Panc1 (cell line): ENCODE data around the gene MYRIP. TPM values are rescaled to one million over a fixed set of nuclear protein-coding genes. Genes with fewer than 3 reads are reported as not detected.

ENCODE experiments used
- ATAC-seq: fragments of 200-7000 bp; cut with Tn5 transposase; 2 replicates; pipeline ENCODE4 v1.9.1; 2020; ENCODE audit warnings: mild to moderate bottlenecking, moderate library complexity
- BruUV-seq: library from RNA; stranded (reverse); fragments of 400-500 nt; replicated peaks from 2 replicates; lab custom pipeline; 2021; lab: Mats Ljungman, UMichigan
- CTCF ChIA-PET: fragments of 300-600 bp; sonication (Branson Sonifier 250); formaldehyde crosslinking; loops from one replicate; lab custom pipeline; 2022; ENCODE audit warnings: antibody characterized with exemption; lab: Charles Lee
- POLR2A ChIA-PET: fragments of 300-600 bp; sonication (Branson Sonifier 250); formaldehyde crosslinking; loops from one replicate; lab custom pipeline; 2022; ENCODE audit warnings: antibody characterized with exemption; lab: Charles Lee
- DNase-seq: peaks from one replicate; pipeline ENCODE4 v3.0.0-alpha.2; 2010; ENCODE audit warnings: low read depth, low spot score
- H3K27ac ChIP-seq: 2 replicates; pipeline ENCODE4 v1.5.1; 2011; ENCODE audit warnings: mild to moderate bottlenecking, low read length, inconsistent platforms
- H3K27me3 ChIP-seq: fragments of 200-500 bp; sonication (Bioruptor generic); 2 replicates; pipeline ENCODE4 v1.6.0; 2014; ENCODE audit warnings: low read length, inconsistent platforms; ENCODE audit not compliant: control insufficient read depth, insufficient read depth
- H3K36me3 ChIP-seq: fragments of 200-500 bp; sonication (Bioruptor generic); 2 replicates; pipeline ENCODE4 v1.5.1; 2014; ENCODE audit warnings: inconsistent platforms, mild to moderate bottlenecking, low read length, moderate library complexity; ENCODE audit not compliant: control insufficient read depth, insufficient read depth
- H3K4me1 ChIP-seq: 2 replicates; pipeline ENCODE4 v1.5.1; 2011; ENCODE audit warnings: inconsistent platforms, mild to moderate bottlenecking, low read length, moderate library complexity; ENCODE audit not compliant: control insufficient read depth, insufficient read depth
- H3K4me3 ChIP-seq, 2 experiments: 2 replicates each; pipeline ENCODE4 v1.5.1; 2011 to 2012; ENCODE audit warnings: low read depth in 2 of 2, low read length in 2 of 2, mild to moderate bottlenecking in 2 of 2, inconsistent platforms in 1 of 2, moderate library complexity in 1 of 2
- H3K9me3 ChIP-seq: fragments of 200-500 bp; sonication (Bioruptor generic); 2 replicates; pipeline ENCODE4 v1.5.1; 2014; ENCODE audit warnings: low read depth, mild to moderate bottlenecking, inconsistent platforms, low read length, moderate library complexity; ENCODE audit not compliant: control insufficient read depth, insufficient read depth
- POLR2AphosphoS5 ChIP-seq: IDR thresholded peaks from 2 replicates; pipeline ENCODE4 v1.6.1; 2012; ENCODE audit warnings: mild to moderate bottlenecking, low read depth, low read length, moderate library complexity
- SIN3A ChIP-seq: IDR thresholded peaks from 2 replicates; pipeline ENCODE4 v1.6.1; 2012; ENCODE audit warnings: low read depth, mild to moderate bottlenecking, low read length, moderate library complexity, borderline replicate concordance; ENCODE audit not compliant: insufficient read depth
- TCF7L2 ChIP-seq: IDR thresholded peaks from 2 replicates; pipeline ENCODE4 v1.6.1; 2011; ENCODE audit warnings: mild to moderate bottlenecking, low read depth, low read length, inconsistent platforms
- in situ Hi-C: cut with HindIII; loops from 2 replicates; pipeline ENCODE4 v1.10.0; 2016; ENCODE audit warnings: low sequenced_read_pairs, low pct_unique_long_range_greater_than_20kb
- intact Hi-C: fragments of 100-400 bp; cut with micrococcal nuclease; formaldehyde crosslinking; loops from one replicate; pipeline ENCODE4 v1.10.0; 2022; ENCODE audit not compliant: unreplicated experiment
- total RNA-seq: library from RNA; stranded (reverse); gene quantifications from one replicate; pipeline ENCODE4 v1.2.1, GENCODE V29; 2021; ENCODE audit not compliant: unreplicated experiment
- TF ChIP-seq, protein P1 (sequence below): fragments of 450-650 bp; IDR thresholded peaks from 2 replicates; pipeline ENCODE4 v1.5.1; 2017; ENCODE audit warnings: mild to moderate bottlenecking
- TF ChIP-seq, protein P2 (sequence below), 2 experiments: IDR thresholded peaks; 2 replicates each; pipeline ENCODE4 v1.6.1; 2011 to 2012; ENCODE audit warnings: low read depth in 2 of 2, control low read depth in 1 of 2, low read length in 1 of 2, mild to moderate bottlenecking in 1 of 2, moderate library complexity in 1 of 2; ENCODE audit not compliant: insufficient read depth in 1 of 2

MYRIP gene
- total RNA-seq, 1 experiment from 2014 or later, result 0.59 TPM

DNA sequence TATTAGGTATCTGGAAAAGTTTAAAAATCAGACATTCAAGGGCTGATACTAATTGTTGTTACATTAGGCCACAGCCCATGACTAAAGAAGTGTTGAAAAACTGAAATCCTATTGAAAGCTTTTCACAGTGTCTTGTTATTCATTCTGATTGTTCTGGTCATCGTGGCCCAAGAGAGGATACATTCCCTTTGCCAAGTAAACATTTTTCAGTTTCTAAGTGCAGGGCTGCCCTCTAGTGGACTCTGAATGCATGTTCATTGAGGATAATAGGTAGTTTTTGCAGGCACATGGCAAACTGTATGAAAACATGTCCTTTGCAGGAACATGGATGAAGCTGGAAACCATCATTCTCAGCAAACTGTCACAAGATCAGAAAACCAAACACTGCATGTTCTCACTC is 181.1 kb downstream of the MYRIP start:
- POLR2A ChIA-PET, result no interaction called here
- intact Hi-C loops, result no loop called here
- H3K4me3 ChIP-seq, result no peak overlapping the region
- no TSS peak for BruUV-seq
- no peaks in the 10 kb centered on the region for H3K27me3 ChIP-seq
- H3K36me3 ChIP-seq, result no peaks in the 10 kb centered on the region
- peak; percentile 12 for DNase-seq
- TF ChIP-seq SIN3A (no peak), TCF7L2 (no peak), POLR2AphosphoS5 (no peak)
- TF ChIP-seq, protein P1, sequence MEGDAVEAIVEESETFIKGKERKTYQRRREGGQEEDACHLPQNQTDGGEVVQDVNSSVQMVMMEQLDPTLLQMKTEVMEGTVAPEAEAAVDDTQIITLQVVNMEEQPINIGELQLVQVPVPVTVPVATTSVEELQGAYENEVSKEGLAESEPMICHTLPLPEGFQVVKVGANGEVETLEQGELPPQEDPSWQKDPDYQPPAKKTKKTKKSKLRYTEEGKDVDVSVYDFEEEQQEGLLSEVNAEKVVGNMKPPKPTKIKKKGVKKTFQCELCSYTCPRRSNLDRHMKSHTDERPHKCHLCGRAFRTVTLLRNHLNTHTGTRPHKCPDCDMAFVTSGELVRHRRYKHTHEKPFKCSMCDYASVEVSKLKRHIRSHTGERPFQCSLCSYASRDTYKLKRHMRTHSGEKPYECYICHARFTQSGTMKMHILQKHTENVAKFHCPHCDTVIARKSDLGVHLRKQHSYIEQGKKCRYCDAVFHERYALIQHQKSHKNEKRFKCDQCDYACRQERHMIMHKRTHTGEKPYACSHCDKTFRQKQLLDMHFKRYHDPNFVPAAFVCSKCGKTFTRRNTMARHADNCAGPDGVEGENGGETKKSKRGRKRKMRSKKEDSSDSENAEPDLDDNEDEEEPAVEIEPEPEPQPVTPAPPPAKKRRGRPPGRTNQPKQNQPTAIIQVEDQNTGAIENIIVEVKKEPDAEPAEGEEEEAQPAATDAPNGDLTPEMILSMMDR, result peak; percentile 65
- TF ChIP-seq, protein P2, sequence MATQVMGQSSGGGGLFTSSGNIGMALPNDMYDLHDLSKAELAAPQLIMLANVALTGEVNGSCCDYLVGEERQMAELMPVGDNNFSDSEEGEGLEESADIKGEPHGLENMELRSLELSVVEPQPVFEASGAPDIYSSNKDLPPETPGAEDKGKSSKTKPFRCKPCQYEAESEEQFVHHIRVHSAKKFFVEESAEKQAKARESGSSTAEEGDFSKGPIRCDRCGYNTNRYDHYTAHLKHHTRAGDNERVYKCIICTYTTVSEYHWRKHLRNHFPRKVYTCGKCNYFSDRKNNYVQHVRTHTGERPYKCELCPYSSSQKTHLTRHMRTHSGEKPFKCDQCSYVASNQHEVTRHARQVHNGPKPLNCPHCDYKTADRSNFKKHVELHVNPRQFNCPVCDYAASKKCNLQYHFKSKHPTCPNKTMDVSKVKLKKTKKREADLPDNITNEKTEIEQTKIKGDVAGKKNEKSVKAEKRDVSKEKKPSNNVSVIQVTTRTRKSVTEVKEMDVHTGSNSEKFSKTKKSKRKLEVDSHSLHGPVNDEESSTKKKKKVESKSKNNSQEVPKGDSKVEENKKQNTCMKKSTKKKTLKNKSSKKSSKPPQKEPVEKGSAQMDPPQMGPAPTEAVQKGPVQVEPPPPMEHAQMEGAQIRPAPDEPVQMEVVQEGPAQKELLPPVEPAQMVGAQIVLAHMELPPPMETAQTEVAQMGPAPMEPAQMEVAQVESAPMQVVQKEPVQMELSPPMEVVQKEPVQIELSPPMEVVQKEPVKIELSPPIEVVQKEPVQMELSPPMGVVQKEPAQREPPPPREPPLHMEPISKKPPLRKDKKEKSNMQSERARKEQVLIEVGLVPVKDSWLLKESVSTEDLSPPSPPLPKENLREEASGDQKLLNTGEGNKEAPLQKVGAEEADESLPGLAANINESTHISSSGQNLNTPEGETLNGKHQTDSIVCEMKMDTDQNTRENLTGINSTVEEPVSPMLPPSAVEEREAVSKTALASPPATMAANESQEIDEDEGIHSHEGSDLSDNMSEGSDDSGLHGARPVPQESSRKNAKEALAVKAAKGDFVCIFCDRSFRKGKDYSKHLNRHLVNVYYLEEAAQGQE (IDR thresholded peaks at IDR 0.05; ENCODE audit: insufficient read depth in 1 of 2, low read depth in 2 of 2, low read length in 1 of 2), result no peak
- no peak overlapping the region for H3K27ac ChIP-seq
- in situ Hi-C loops, result no loop called here
- H3K4me1 ChIP-seq, result no peaks in the 10 kb centered on the region
- CTCF ChIA-PET, result no interaction called here
- no peak for ATAC-seq
- H3K9me3 ChIP-seq, result no peaks in the 10 kb centered on the region

DNA sequence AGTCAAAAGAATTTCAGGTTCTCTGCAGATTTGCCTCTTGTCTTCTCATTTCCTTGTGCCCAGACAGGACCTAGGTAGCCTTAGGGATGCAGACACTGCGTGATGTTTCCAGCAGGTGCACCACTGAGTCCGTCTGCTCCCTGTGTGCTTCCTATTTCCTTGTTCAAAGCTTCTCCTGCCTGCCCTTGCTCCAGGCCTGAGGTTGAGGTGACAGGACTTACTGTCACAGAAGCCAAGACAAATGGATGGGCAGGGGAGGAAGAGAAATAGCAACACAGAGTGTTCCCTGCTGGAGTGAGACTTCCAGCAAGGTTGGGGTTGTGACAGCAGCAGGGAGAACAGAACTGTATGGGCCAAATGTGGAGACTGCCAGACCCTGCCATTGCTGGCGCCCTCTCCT is 199.4 kb downstream of the MYRIP start:
- POLR2A ChIA-PET, result no interaction called here
- CTCF ChIA-PET, result no interaction called here
- DNase-seq, result no peak
- BruUV-seq, result no TSS peak
- Histone ChIP-seq H3K4me1 (no peaks in the 10 kb centered on the region), H3K27me3 (no peaks in the 10 kb centered on the region), H3K9me3 (no peaks in the 10 kb centered on the region), H3K36me3 (no peaks in the 10 kb centered on the region), H3K4me3 (no peak overlapping the region), H3K27ac (no peak overlapping the region)
- TF ChIP-seq SIN3A (no peak), TCF7L2 (no peak), POLR2AphosphoS5 (no peak)
- TF ChIP-seq, protein P2 (IDR thresholded peaks at IDR 0.05; ENCODE audit: insufficient read depth in 1 of 2, low read depth in 2 of 2, low read length in 1 of 2), result no peak
- TF ChIP-seq, protein P1, result no peak
- no peak for ATAC-seq
- in situ Hi-C loops, result no loop called here
- intact Hi-C loops, result loop anchor here (10.0 kb wide), 1 partner anchor 166 kb away; no protein-coding TSS in a partner anchor
